ENCODE measurements around the gene ASTN2.

ASTN2 gene

GRCh38 chr9:116627433-116627832 lies 787.4 kb downstream of the ASTN2 start:
- no peak for DNase-seq (ENCODE audit: low spot score)

- no peak for DNase-seq (ENCODE audit: low spot score)
Observed at GRCh38 chr9:116626762-116627161, 788.1 kb downstream of the ASTN2 start.

- DNase-seq (ENCODE audit: low spot score), result no peak
Observed at GRCh38 chr9:116623715-116624114, 791.1 kb downstream of the ASTN2 start.

GRCh38 chr9:116617389-116617788 lies 797.5 kb downstream of the ASTN2 start:
- no peak for DNase-seq (ENCODE audit: low spot score)

GRCh38 chr9:116616304-116616914 lies 798.4 kb downstream of the ASTN2 start:
- DNase-seq (ENCODE audit: low spot score), result no peak

GRCh38 chr9:116608064-116608463 lies 806.8 kb downstream of the ASTN2 start:
- DNase-seq (ENCODE audit: low spot score), result no peak

- no peak for DNase-seq (ENCODE audit: low spot score)
Observed at GRCh38 chr9:116605904-116606341, 808.9 kb downstream of the ASTN2 start.

GRCh38 chr9:116605060-116605459 lies 809.8 kb downstream of the ASTN2 start:
- DNase-seq (ENCODE audit: low spot score), result no peak

- no peak for DNase-seq (ENCODE audit: low spot score)
Observed at GRCh38 chr9:116604251-116604650, 810.6 kb downstream of the ASTN2 start.

- no peak for DNase-seq (ENCODE audit: low spot score)
Observed at GRCh38 chr9:116599342-116599884, 815.4 kb downstream of the ASTN2 start.

GRCh38 chr9:116596646-116597045 lies 818.2 kb downstream of the ASTN2 start:
- no peak for DNase-seq (ENCODE audit: low spot score)

- no peak for DNase-seq (ENCODE audit: low spot score)
Observed at GRCh38 chr9:116594547-116594946, 820.3 kb downstream of the ASTN2 start.

- no peak for DNase-seq (ENCODE audit: low spot score)
Observed at GRCh38 chr9:116592970-116593369, 821.9 kb downstream of the ASTN2 start.

- peak; percentile 69 for DNase-seq (ENCODE audit: low spot score)
Observed at GRCh38 chr9:116589392-116590354, 825.2 kb downstream of the ASTN2 start.

GRCh38 chr9:116587919-116588318 lies 826.9 kb downstream of the ASTN2 start:
- no peak for DNase-seq (ENCODE audit: low spot score)

- no peak for DNase-seq (ENCODE audit: low spot score)
Observed at GRCh38 chr9:116585896-116586295, 829.0 kb downstream of the ASTN2 start.

- DNase-seq (ENCODE audit: low spot score), result no peak
Observed at GRCh38 chr9:116585204-116585603, 829.7 kb downstream of the ASTN2 start.

- DNase-seq (ENCODE audit: low spot score), result no peak
Observed at GRCh38 chr9:116580853-116581252, 834.0 kb downstream of the ASTN2 start.

- DNase-seq (ENCODE audit: low spot score), result no peak
Observed at GRCh38 chr9:116576386-116576785, 838.5 kb downstream of the ASTN2 start.

- no peak for DNase-seq (ENCODE audit: low spot score)
Observed at GRCh38 chr9:116574027-116574679, 840.7 kb downstream of the ASTN2 start.

GRCh38 chr9:116572095-116572748 lies 842.6 kb downstream of the ASTN2 start:
- DNase-seq (ENCODE audit: low spot score), result peak; percentile 83

- DNase-seq (ENCODE audit: low spot score), result no peak
Observed at GRCh38 chr9:116569111-116569510, 845.7 kb downstream of the ASTN2 start.
